Body of pancreas (tissue), 4 donors: Measurements from ENCODE around the gene IL36G.

Experiments used
- CTCF ChIP-seq, 7 experiments: fragments of 450-650 bp in 4 of 7; fragments of 200-600 bp in 3 of 7; sonication (generic) in 3 of 7; IDR thresholded peaks; one replicate each; pipeline ENCODE4 v1.5.1; 2016 to 2019; ENCODE audit warnings: antibody characterized with exemption in 7 of 7
- POLR2A ChIP-seq, 3 donors: fragments of 450-650 bp; IDR thresholded peaks; one replicate each; pipeline ENCODE4 v1.6.1; 2016; ENCODE audit warnings: antibody characterized with exemption in 3 of 3, mild to moderate bottlenecking in 2 of 3

- TF ChIP-seq CTCF (IDR thresholded peaks at IDR 0.05): no peak
- TF ChIP-seq POLR2A (IDR thresholded peaks at IDR 0.05): no peak
These were observed 40.9 kb upstream of the IL36G start for GRCh38 chr2:112936927-112937232.
